GM19035 (cell line): Measurements from ENCODE around the gene HYAL4.
"Not testable (repeated sequence)": the region's sequence is repeated elsewhere in the genome, so short reads cannot be mapped to it uniquely, and the experiment has no call there.

Experiments
- ATAC-seq: cut with Tn5 transposase; IDR thresholded peaks from one replicate; pipeline ENCODE4 v1.9.1; 2021; ENCODE audit not compliant: unreplicated experiment

HYAL4 gene

GRCh38 chr7:123894753-123895152 lies 49.8 kb downstream of the HYAL4 start:
- ATAC-seq: not testable (repeated sequence)

- ATAC-seq: no peak
Observed at GRCh38 chr7:123901101-123901500, 56.1 kb downstream of the HYAL4 start.

- no peak for ATAC-seq
Observed at GRCh38 chr7:123905714-123906113, 60.7 kb downstream of the HYAL4 start.

- ATAC-seq: no peak
Observed at GRCh38 chr7:123916240-123916724, 71.3 kb downstream of the HYAL4 start.

- ATAC-seq: no peak
Observed at GRCh38 chr7:123917878-123918277, 72.9 kb downstream of the HYAL4 start.

- ATAC-seq: no peak
Observed at GRCh38 chr7:123918309-123918708, 73.3 kb downstream of the HYAL4 start.

- ATAC-seq: no peak
Observed at GRCh38 chr7:123923599-123923998, 78.6 kb downstream of the HYAL4 start.

- ATAC-seq: no peak
Observed at GRCh38 chr7:123924941-123925340, 80.0 kb downstream of the HYAL4 start, which contains the start of gene SPAM1. TSS of gene SPAM1 (plus strand) at chr7:123925241. CDS start at chr7:123953571, 28,330 bp downstream.
